Measurements from ENCODE around the gene TMCO4.

GRCh38 chr1:19825298-19825697 lies 25.6 kb upstream of the TMCO4 start:
- TF ChIP-seq POLR2AphosphoS5 (IDR thresholded peaks at IDR 0.05) (no peak), POLR2A (IDR thresholded peaks at IDR 0.05) (no peak), EP300 (IDR thresholded peaks at IDR 0.05) (no peak)
- TF ChIP-seq, protein P1, sequence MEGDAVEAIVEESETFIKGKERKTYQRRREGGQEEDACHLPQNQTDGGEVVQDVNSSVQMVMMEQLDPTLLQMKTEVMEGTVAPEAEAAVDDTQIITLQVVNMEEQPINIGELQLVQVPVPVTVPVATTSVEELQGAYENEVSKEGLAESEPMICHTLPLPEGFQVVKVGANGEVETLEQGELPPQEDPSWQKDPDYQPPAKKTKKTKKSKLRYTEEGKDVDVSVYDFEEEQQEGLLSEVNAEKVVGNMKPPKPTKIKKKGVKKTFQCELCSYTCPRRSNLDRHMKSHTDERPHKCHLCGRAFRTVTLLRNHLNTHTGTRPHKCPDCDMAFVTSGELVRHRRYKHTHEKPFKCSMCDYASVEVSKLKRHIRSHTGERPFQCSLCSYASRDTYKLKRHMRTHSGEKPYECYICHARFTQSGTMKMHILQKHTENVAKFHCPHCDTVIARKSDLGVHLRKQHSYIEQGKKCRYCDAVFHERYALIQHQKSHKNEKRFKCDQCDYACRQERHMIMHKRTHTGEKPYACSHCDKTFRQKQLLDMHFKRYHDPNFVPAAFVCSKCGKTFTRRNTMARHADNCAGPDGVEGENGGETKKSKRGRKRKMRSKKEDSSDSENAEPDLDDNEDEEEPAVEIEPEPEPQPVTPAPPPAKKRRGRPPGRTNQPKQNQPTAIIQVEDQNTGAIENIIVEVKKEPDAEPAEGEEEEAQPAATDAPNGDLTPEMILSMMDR (IDR thresholded peaks at IDR 0.05), result no peak

Measured in sigmoid colon (tissue), 4 donors.